K562 (cell line): Measurements from ENCODE around the gene ACSF2. TPM values are rescaled to one million over a fixed set of nuclear protein-coding genes. Genes with fewer than 3 reads are reported as not detected.

Experiments
- ATAC-seq: fragments of 200-7000 bp; cut with Tn5 transposase; 3 replicates; pipeline ENCODE4 v1.9.1; 2020; ENCODE audit warnings: moderate library complexity
- BruUV-seq: library from RNA; stranded (reverse); fragments of 400-500 nt; replicated peaks from 2 replicates; lab custom pipeline; 2021; lab: Mats Ljungman, UMichigan
- CTCF ChIA-PET: fragments of 300-600 bp; formaldehyde crosslinking; extraction: SDS; loops from one replicate; lab custom pipeline; 2021; ENCODE audit warnings: low intra/inter-chr PET ratio; lab: Yijun Ruan, JAX
- POLR2A ChIA-PET: fragments of 300-600, 350-650 bp; sonication (Branson Sonifier 250); formaldehyde crosslinking; extraction: SDS; loops from one replicate; lab custom pipeline; 2021; ENCODE audit warnings: antibody characterized with exemption, inconsistent platforms; lab: Yijun Ruan, JAX
- DNase-seq, 4 experiments: peaks; one replicate each; pipeline versions ENCODE4 v3.0.0 to v3.0.0-alpha.2; 2011 to 2018; ENCODE audit warnings: low spot score in 3 of 4, mixed read lengths in 3 of 4; ENCODE audit errors: extremely low read depth in 1 of 4
- FAIRE-seq: peaks from 2 replicates; lab custom pipeline; 2011; peaks lifted over from hg19 to GRCh38; lab: Jason Lieb, UNC
- H2AFZ ChIP-seq: 2 replicates; pipeline ENCODE4 v1.6.0; 2011; ENCODE audit warnings: low read depth, low read length, control low read depth, inconsistent platforms
- H3K27ac ChIP-seq: fragments of 200-600 bp; 3 replicates; pipeline ENCODE4 v1.8.0; 2011; ENCODE audit warnings: low read depth, mild to moderate bottlenecking, control low read depth, inconsistent platforms, low read length, moderate library complexity, mixed read lengths; ENCODE audit errors: extremely low read depth
- H3K27me3 ChIP-seq, 2 experiments: fragments of 300-600 bp in 1 of 2; 2 replicates in 1 of 2; 3 replicates in 1 of 2; pipeline versions ENCODE4 v1.6.0 to v1.8.0; 2011; ENCODE audit warnings: inconsistent platforms in 2 of 2, low read length in 2 of 2, mild to moderate bottlenecking in 1 of 2, mixed read lengths in 1 of 2, moderate library complexity in 1 of 2; ENCODE audit not compliant: control insufficient read depth in 2 of 2, insufficient read depth in 2 of 2
- H3K36me3 ChIP-seq: fragments of 300-600 bp; 3 replicates; pipeline ENCODE4 v1.8.0; 2011; ENCODE audit warnings: mild to moderate bottlenecking, low read length, inconsistent platforms; ENCODE audit not compliant: control insufficient read depth, insufficient read depth
- H3K4me1 ChIP-seq, 2 experiments: fragments of 200-600 bp in 1 of 2; replicated peaks in 1 of 2; 2 replicates in 1 of 2; 3 replicates in 1 of 2; pipeline versions ENCODE4 v1.5.1 to v1.8.0; 2011; ENCODE audit warnings: inconsistent platforms in 2 of 2, low read length in 2 of 2, mild to moderate bottlenecking in 1 of 2, mixed read lengths in 1 of 2, moderate library complexity in 1 of 2; ENCODE audit not compliant: control insufficient read depth in 2 of 2, insufficient read depth in 2 of 2
- H3K4me2 ChIP-seq: 2 replicates; pipeline ENCODE4 v1.6.1; 2011; ENCODE audit warnings: low read length, control low read depth, inconsistent platforms, mixed read lengths; ENCODE audit not compliant: insufficient read depth
- H3K4me3 ChIP-seq: fragments of 200-600 bp; sonication (generic), shearing (Covaris generic); 2 replicates; pipeline ENCODE4 v1.5.1; 2016; ENCODE audit warnings: control low read depth, inconsistent platforms
- H3K79me2 ChIP-seq: fragments of 200-600 bp; 3 replicates; pipeline ENCODE4 v1.8.0; 2011; ENCODE audit warnings: low read length, inconsistent platforms; ENCODE audit not compliant: control insufficient read depth, insufficient read depth
- H3K9ac ChIP-seq, 2 experiments: 2 replicates each; pipeline versions ENCODE4 v1.6.0 to v1.6.1; 2011; ENCODE audit warnings: low read depth in 2 of 2, low read length in 2 of 2, control low read depth in 1 of 2, inconsistent platforms in 1 of 2, mild to moderate bottlenecking in 1 of 2, mixed read lengths in 1 of 2; ENCODE audit not compliant: insufficient read depth in 1 of 2
- H3K9me1 ChIP-seq: one replicate; pipeline ENCODE4 v1.6.0; 2011; ENCODE audit warnings: inconsistent platforms, mild to moderate bottlenecking, low read length, moderate library complexity; ENCODE audit not compliant: control insufficient read depth, insufficient read depth
- H3K9me3 ChIP-seq: replicated peaks from 2 replicates; pipeline ENCODE4 v1.5.1; 2011; ENCODE audit warnings: low read depth, low read length, inconsistent platforms; ENCODE audit not compliant: control insufficient read depth, insufficient read depth
- H4K20me1 ChIP-seq: replicated peaks from 2 replicates; pipeline ENCODE4 v1.6.1; 2011; ENCODE audit warnings: low read length, inconsistent platforms, mixed read lengths; ENCODE audit not compliant: control insufficient read depth, insufficient read depth
- NFYB ChIP-seq: IDR thresholded peaks from 2 replicates; pipeline ENCODE4 v1.6.1; 2011; ENCODE audit warnings: mild to moderate bottlenecking, moderate library complexity; ENCODE audit not compliant: insufficient read length; ENCODE audit errors: extremely low read depth
- POLR2B ChIP-seq: fragments of 450-650 bp; IDR thresholded peaks from 2 replicates; pipeline ENCODE4 v1.6.1; 2018; ENCODE audit warnings: low read depth; ENCODE audit not compliant: partially characterized antibody
- POLR2G ChIP-seq: fragments of 200-400 bp; formaldehyde crosslinking; IDR thresholded peaks from 2 replicates; pipeline ENCODE4 v1.6.1; 2017; ENCODE audit warnings: low read depth, mild to moderate bottlenecking, antibody characterized with exemption, low read length, moderate library complexity
- POLR3G ChIP-seq: IDR thresholded peaks from 2 replicates; pipeline ENCODE4 v1.6.1; 2011; ENCODE audit not compliant: insufficient read length, insufficient replicate concordance; ENCODE audit errors: extremely low read depth
- WGBS: fragments of 100-300 bp; shearing (Covaris generic); methylation state at CpG from one replicate; pipeline ENCODE4 v1.1.6; 2016; ENCODE audit warnings: low coverage, mixed read lengths; ENCODE audit not compliant: insufficient coverage; ENCODE audit errors: missing lambda C conversion rate; 5-methylcytosine and 5-hydroxymethylcytosine counted together
- in situ Hi-C: fragments of 300-500 bp; cut with MboI; formaldehyde crosslinking; loops from 4 replicates; pipeline ENCODE4 v1.15.0; 2018; ENCODE audit warnings: inconsistent platforms, mixed read lengths
- intact Hi-C: fragments of 100-400 bp; cut with micrococcal nuclease; formaldehyde crosslinking; loops from 2 replicates; pipeline ENCODE4 v1.14.2; 2022
- polyA plus RNA-seq, 8 experiments: library from polyadenylated mRNA; depleted of rRNA in 4 of 8; stranded (reverse) in 5 of 8; unstranded in 3 of 8; fragments of >200 nt; fragmentation: Nextera tagmentation in 2 of 8; fragmentation: Illumina TruSeq in 1 of 8; extraction: Ambion mirVana in 2 of 8; extraction: Trizol in 1 of 8; gene quantifications; 2 replicates each; pipeline versions ENCODE4 v1.2.1 to v1.2.3, GENCODE V29; 2011 to 2014; ENCODE audit warnings: inconsistent platforms in 1 of 8, missing spikeins in 1 of 8
- total RNA-seq, 7 experiments: library from RNA; depleted of rRNA in 6 of 7; stranded (reverse); fragments of >200 nt in 6 of 7; fragmentation: Illumina TruSeq in 2 of 7; extraction: Trizol in 2 of 7; gene quantifications; 2 replicates each; pipeline versions ENCODE4 v1.2.1 to v1.2.3, GENCODE V29; 2011 to 2021; ENCODE audit warnings: low replicate concordance in 1 of 7
- TF ChIP-seq, protein P1 (sequence below): fragments of 450-650 bp; IDR thresholded peaks from 2 replicates; pipeline ENCODE4 v1.7.1; 2018; ENCODE audit warnings: mild to moderate bottlenecking, low read depth; ENCODE audit not compliant: partially characterized antibody
- TF ChIP-seq, protein P2 (sequence below): fragments of 250-450 bp; sonication (Bioruptor Pico); IDR thresholded peaks from 2 replicates; pipeline ENCODE4 v1.4.0; 2020; ENCODE audit warnings: mild to moderate bottlenecking, moderate library complexity, borderline replicate concordance

ACSF2 gene
- total and polyA plus RNA-seq, 9 of the 15 experiments (the other 6 are each of a cell fraction or from before 2014, with no cell fraction given) = 0.89 to 6.1 (median 3.5) TPM

DNA sequence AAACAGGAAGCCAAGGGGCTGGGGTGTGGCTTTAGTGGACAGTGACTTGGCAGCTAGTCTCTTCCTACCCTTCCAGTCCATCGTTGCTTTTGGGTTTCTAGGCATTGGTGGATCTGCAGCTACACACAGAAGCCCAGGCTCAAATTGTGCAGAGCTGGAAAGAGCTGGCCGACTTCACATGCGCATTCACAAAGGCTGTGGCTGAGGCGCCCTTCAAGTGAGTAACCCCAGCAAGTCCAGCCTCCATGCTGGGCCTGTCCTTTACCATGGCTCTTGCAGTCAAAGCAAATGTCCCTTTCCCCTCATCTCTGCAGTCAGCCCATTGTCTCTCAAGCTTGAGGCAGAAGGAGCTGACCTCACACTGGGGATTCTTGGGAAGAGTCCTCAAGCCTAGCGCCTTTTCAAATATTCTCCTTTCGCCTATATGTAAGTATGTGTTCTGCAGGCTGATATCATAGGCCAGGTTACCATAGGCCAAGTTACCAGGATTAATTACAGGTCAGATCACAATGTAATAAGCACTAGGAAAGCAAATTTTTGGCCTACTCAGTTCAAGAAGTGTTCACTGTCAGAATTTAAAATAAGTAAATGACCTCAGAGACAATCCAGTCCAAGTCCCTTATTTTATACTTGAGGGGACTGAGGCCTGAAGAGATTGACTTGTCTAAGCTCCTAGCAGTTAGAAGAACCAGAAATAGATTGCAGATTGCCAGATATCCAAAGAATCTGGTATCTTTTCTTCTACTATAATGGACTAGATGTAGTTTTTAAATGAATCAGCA is 46.5 kb upstream of the ACSF2 start:
- CTCF ChIA-PET = no interaction called here
- WGBS = 82% methylated on average over 5 of the region's 6 CpGs

DNA sequence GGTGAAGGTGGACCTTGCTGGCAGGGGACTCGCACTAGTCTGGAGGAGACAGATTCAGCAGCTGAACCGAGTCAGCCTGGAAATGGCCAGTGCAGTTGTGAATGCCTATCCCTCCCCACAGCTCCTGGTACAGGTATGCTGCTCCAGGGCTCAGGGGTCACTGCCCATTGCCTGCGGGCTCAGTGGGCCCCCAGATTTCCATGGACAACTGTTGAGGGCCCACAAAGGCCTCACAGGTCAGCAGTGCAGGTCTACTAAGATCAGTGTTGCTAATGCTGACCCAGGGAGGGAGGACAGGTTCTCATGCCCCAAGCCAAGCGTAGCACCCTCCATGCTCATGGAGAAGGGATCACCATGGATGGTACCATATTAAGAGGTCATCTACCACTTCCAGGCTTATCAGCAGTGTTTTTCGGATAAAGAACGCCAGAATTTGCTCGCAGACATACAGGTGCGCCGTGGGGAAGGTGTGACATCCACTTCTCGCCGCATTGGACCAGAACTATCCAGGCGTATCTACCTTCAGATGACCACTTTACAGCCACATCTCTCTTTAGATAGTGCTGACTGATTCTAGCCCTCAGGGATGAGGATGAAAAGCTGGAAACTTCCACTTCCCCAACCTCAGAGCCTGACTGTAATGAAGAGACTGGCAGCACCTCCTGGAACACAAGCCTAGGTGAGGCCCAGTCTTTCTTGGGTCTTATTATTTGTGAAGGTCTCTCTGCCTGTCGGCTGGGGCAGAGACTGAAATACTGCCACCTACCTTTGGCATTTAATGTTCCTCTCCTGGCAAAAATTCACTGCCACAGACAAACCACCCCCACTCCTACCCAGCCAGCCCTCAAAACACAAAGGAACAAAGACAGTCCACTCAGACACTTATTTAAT is 45.4 kb upstream of the ACSF2 start:
- ChIA-PET POLR2A (interaction anchor here (0.7 to 13.4 kb wide), 7 partner anchors 9 to 95 kb away, joined by 3 to 129 read pairs (median 8); partner anchors contain the start of gene LRRC59), CTCF (no interaction called here)
- Histone ChIP-seq H3K9ac (peak overlapping the region in 1 of 2 experiments; percentile 73; a peak in 2 of 4 replicates), H4K20me1 (no peaks in the 10 kb centered on the region), H3K4me3 (no peak overlapping the region), H3K79me2 (no peaks in the 10 kb centered on the region), H3K9me1 (no peaks in the 10 kb centered on the region), H3K27me3 (no peaks in the 10 kb centered on the region), H2AFZ (no peak overlapping the region), H3K4me2 (no peak overlapping the region), H3K9me3 (no peaks in the 10 kb centered on the region), H3K36me3 (peaks cover 84% of the 10 kb centered on the region), H3K27ac (no peak overlapping the region), H3K4me1 (peaks cover 0 to 4% of the 10 kb centered on the region in 2 experiments; a peak in 2 of 5 replicates)
- BruUV-seq = no TSS peak
- FAIRE-seq (peak; percentile 58), ATAC-seq (peak; percentile 39), DNase-seq (no peak)
- intact Hi-C loops (no loop called here), in situ Hi-C loops (no loop called here)
- WGBS = 89% methylated on average over 13 of the region's 13 CpGs
- TF ChIP-seq NFYB (no peak), POLR2B (peak; percentile 55)
- TF ChIP-seq, protein P1, sequence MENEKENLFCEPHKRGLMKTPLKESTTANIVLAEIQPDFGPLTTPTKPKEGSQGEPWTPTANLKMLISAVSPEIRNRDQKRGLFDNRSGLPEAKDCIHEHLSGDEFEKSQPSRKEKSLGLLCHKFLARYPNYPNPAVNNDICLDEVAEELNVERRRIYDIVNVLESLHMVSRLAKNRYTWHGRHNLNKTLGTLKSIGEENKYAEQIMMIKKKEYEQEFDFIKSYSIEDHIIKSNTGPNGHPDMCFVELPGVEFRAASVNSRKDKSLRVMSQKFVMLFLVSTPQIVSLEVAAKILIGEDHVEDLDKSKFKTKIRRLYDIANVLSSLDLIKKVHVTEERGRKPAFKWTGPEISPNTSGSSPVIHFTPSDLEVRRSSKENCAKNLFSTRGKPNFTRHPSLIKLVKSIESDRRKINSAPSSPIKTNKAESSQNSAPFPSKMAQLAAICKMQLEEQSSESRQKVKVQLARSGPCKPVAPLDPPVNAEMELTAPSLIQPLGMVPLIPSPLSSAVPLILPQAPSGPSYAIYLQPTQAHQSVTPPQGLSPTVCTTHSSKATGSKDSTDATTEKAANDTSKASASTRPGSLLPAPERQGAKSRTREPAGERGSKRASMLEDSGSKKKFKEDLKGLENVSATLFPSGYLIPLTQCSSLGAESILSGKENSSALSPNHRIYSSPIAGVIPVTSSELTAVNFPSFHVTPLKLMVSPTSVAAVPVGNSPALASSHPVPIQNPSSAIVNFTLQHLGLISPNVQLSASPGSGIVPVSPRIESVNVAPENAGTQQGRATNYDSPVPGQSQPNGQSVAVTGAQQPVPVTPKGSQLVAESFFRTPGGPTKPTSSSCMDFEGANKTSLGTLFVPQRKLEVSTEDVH = peak; percentile 30
- TF ChIP-seq, protein P2, sequence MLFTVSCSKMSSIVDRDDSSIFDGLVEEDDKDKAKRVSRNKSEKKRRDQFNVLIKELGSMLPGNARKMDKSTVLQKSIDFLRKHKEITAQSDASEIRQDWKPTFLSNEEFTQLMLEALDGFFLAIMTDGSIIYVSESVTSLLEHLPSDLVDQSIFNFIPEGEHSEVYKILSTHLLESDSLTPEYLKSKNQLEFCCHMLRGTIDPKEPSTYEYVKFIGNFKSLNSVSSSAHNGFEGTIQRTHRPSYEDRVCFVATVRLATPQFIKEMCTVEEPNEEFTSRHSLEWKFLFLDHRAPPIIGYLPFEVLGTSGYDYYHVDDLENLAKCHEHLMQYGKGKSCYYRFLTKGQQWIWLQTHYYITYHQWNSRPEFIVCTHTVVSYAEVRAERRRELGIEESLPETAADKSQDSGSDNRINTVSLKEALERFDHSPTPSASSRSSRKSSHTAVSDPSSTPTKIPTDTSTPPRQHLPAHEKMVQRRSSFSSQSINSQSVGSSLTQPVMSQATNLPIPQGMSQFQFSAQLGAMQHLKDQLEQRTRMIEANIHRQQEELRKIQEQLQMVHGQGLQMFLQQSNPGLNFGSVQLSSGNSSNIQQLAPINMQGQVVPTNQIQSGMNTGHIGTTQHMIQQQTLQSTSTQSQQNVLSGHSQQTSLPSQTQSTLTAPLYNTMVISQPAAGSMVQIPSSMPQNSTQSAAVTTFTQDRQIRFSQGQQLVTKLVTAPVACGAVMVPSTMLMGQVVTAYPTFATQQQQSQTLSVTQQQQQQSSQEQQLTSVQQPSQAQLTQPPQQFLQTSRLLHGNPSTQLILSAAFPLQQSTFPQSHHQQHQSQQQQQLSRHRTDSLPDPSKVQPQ (CRISPR knock-in tag) = no peak

More for the DNA sequence above, 46.5 kb upstream of the ACSF2 start:
- in situ Hi-C loops = no loop called here
- no peaks in the 10 kb centered on the region for H3K27me3 ChIP-seq
- TF ChIP-seq POLR3G (no peak), POLR2G (peak; percentile 30; the same call in 1 of the 2 replicates)
- H3K4me2 ChIP-seq = no peak overlapping the region
- no peak overlapping the region for H3K4me3 ChIP-seq
- intact Hi-C loops = no loop called here
- H3K79me2 ChIP-seq = no peaks in the 10 kb centered on the region
- H3K36me3 ChIP-seq = peaks cover 82% of the 10 kb centered on the region
- H3K4me1 ChIP-seq = peaks cover 0 to 4% of the 10 kb centered on the region in 2 experiments; a peak in 2 of 5 replicates
- no TSS peak for BruUV-seq
- H3K9me3 ChIP-seq = no peaks in the 10 kb centered on the region
- H3K9ac ChIP-seq = no peak overlapping the region
- ATAC-seq (no peak), FAIRE-seq (no peak), DNase-seq (no peak)
- POLR2A ChIA-PET = interaction anchor here (0.7 to 13.4 kb wide), 8 partner anchors 8 to 237 kb away, joined by 3 to 129 read pairs (median 4); partner anchors contain the start of gene LRRC59
- H3K27ac ChIP-seq = no peak overlapping the region
- no peaks in the 10 kb centered on the region for H4K20me1 ChIP-seq
- H3K9me1 ChIP-seq = no peaks in the 10 kb centered on the region
- no peak overlapping the region for H2AFZ ChIP-seq
